Stomach (tissue), 4 donors: ENCODE measurements around the gene STK33.

ENCODE experiments used
- CTCF ChIP-seq, 7 experiments: fragments of 450-650 bp in 4 of 7; fragments of 200-600 bp in 3 of 7; sonication (generic) in 3 of 7; IDR thresholded peaks; one replicate each; pipeline ENCODE4 v1.5.1; 2016 to 2019; ENCODE audit warnings: antibody characterized with exemption in 7 of 7, control low read depth in 2 of 7, mild to moderate bottlenecking in 1 of 7
- EP300 ChIP-seq: sonication (generic); formaldehyde crosslinking; IDR thresholded peaks from one replicate; pipeline ENCODE4 v1.6.1; 2017; ENCODE audit warnings: antibody characterized with exemption
- POLR2A ChIP-seq, 4 donors: fragments of 450-650 bp; IDR thresholded peaks; one replicate each; pipeline ENCODE4 v1.6.1; 2016; ENCODE audit warnings: antibody characterized with exemption in 4 of 4, control low read depth in 2 of 4, mild to moderate bottlenecking in 1 of 4, moderate library complexity in 1 of 4
- POLR2AphosphoS5 ChIP-seq, 3 donors: sonication (generic); formaldehyde crosslinking; IDR thresholded peaks; one replicate each; pipeline ENCODE4 v1.6.1; 2016; ENCODE audit warnings: antibody characterized with exemption in 3 of 3

- TF ChIP-seq CTCF (IDR thresholded peaks at IDR 0.05) (no peak), POLR2AphosphoS5 (IDR thresholded peaks at IDR 0.05) (no peak), EP300 (no peak), POLR2A (IDR thresholded peaks at IDR 0.05) (no peak)
Measured at GRCh38 chr11:8351223-8351622, 242.8 kb downstream of the STK33 start.
